ENCODE measurements around the gene GUCY2F. TPM values are rescaled to one million over a fixed set of nuclear protein-coding genes. Genes with fewer than 3 reads are reported as not detected.

GUCY2F gene
- total RNA-seq, 1 experiment from 2014 or later = not detected

- Histone ChIP-seq H3K9me3 (no peaks in the 10 kb centered on the region), H3K36me3 (ENCODE audit: control insufficient read depth, insufficient read depth, low read length) (no peaks in the 10 kb centered on the region), H3K4me1 (no peaks in the 10 kb centered on the region), H3K4me3 (ENCODE audit: low read depth, low read length) (no peak overlapping the region), H3K27me3 (replicated peaks; ENCODE audit: control insufficient read depth, insufficient read depth, low read length) (no peaks in the 10 kb centered on the region)
- H3K4me1 Mint-ChIP-seq (ENCODE audit: low read depth, unreplicated experiment) = no peaks in the 10 kb centered on the region
- ChIA-PET CTCF (interaction anchor here (0.6 to 1.5 kb wide), 5 partner anchors 52 to 402 kb away, joined by 3 to 18 read pairs (median 6); partner anchors contain the start of gene NXT2), POLR2A (interaction anchor here (0.8 kb wide), 1 partner anchor 52 kb away, joined by 4 read pairs; the partner anchor contains the start of gene NXT2)
- no TSS peak for BruUV-seq (replicated peaks)
- H3K9me3 Mint-ChIP-seq (ENCODE audit: unreplicated experiment) = no peaks in the 10 kb centered on the region
- H3K36me3 Mint-ChIP-seq (ENCODE audit: insufficient read depth, unreplicated experiment) = no peaks in the 10 kb centered on the region
- no peak overlapping the region for H3K27ac Mint-ChIP-seq (ENCODE audit: unreplicated experiment)
- no peak overlapping the region for H3K4me3 Mint-ChIP-seq (ENCODE audit: unreplicated experiment)
- H3K27me3 Mint-ChIP-seq (ENCODE audit: insufficient read depth, unreplicated experiment) = peaks cover 8% of the 10 kb centered on the region
- DNase-seq = no peak
- intact Hi-C loops (cut with micrococcal nuclease; ENCODE audit: unreplicated experiment) = loop anchor here (1.0 to 2.0 kb wide), 3 partner anchors 52 to 406 kb away; partner anchors contain the start of gene NXT2
- TF ChIP-seq, protein P1, sequence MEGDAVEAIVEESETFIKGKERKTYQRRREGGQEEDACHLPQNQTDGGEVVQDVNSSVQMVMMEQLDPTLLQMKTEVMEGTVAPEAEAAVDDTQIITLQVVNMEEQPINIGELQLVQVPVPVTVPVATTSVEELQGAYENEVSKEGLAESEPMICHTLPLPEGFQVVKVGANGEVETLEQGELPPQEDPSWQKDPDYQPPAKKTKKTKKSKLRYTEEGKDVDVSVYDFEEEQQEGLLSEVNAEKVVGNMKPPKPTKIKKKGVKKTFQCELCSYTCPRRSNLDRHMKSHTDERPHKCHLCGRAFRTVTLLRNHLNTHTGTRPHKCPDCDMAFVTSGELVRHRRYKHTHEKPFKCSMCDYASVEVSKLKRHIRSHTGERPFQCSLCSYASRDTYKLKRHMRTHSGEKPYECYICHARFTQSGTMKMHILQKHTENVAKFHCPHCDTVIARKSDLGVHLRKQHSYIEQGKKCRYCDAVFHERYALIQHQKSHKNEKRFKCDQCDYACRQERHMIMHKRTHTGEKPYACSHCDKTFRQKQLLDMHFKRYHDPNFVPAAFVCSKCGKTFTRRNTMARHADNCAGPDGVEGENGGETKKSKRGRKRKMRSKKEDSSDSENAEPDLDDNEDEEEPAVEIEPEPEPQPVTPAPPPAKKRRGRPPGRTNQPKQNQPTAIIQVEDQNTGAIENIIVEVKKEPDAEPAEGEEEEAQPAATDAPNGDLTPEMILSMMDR (IDR thresholded peaks at IDR 0.05; ENCODE audit: insufficient read depth in 1 of 2, low read depth in 1 of 2, low read length in 1 of 2, severe bottlenecking in 1 of 2, unreplicated experiment in 1 of 2) = no peak
Observed at GRCh38 chrX:109484886-109485285, 3.0 kb upstream of the GUCY2F start.

- Histone ChIP-seq H3K36me3 (ENCODE audit: control insufficient read depth, insufficient read depth, low read length) (no peaks in the 10 kb centered on the region), H3K9me3 (no peaks in the 10 kb centered on the region), H3K4me1 (no peaks in the 10 kb centered on the region), H3K27me3 (replicated peaks; ENCODE audit: control insufficient read depth, insufficient read depth, low read length) (no peaks in the 10 kb centered on the region), H3K4me3 (ENCODE audit: low read depth, low read length) (no peak overlapping the region)
- CTCF ChIA-PET = no interaction called here
- H3K4me1 Mint-ChIP-seq (ENCODE audit: low read depth, unreplicated experiment) = no peaks in the 10 kb centered on the region
- peak; percentile 39 to 40 for DNase-seq
- no peaks in the 10 kb centered on the region for H3K36me3 Mint-ChIP-seq (ENCODE audit: insufficient read depth, unreplicated experiment)
- H3K9me3 Mint-ChIP-seq (ENCODE audit: unreplicated experiment) = no peaks in the 10 kb centered on the region
- no peak overlapping the region for H3K4me3 Mint-ChIP-seq (ENCODE audit: unreplicated experiment)
- no TSS peak for BruUV-seq (replicated peaks)
- H3K27ac Mint-ChIP-seq (ENCODE audit: unreplicated experiment) = no peak overlapping the region
- H3K27me3 Mint-ChIP-seq (ENCODE audit: insufficient read depth, unreplicated experiment) = no peaks in the 10 kb centered on the region
- TF ChIP-seq, protein P1 (IDR thresholded peaks at IDR 0.05; ENCODE audit: insufficient read depth in 1 of 2, low read depth in 1 of 2, low read length in 1 of 2, severe bottlenecking in 1 of 2, unreplicated experiment in 1 of 2) = peak; percentile 19 to 59
- POLR2A ChIA-PET = no interaction called here
- intact Hi-C loops (cut with micrococcal nuclease; ENCODE audit: unreplicated experiment) = no loop called here
Observed at GRCh38 chrX:109475174-109475891, 6.6 kb downstream of the GUCY2F start.

GRCh38 chrX:109472939-109473735 is 8.7 kb downstream of the GUCY2F start:
- peak in 1 of 2 experiments; percentile 15 for DNase-seq
- H3K36me3 Mint-ChIP-seq (ENCODE audit: insufficient read depth, unreplicated experiment) = no peaks in the 10 kb centered on the region

More at GRCh38 chrX:109472939-109473735, 8.7 kb downstream of the GUCY2F start:
- H3K4me3 ChIP-seq (ENCODE audit: low read depth, low read length) = no peak overlapping the region
- Mint-ChIP-seq H3K27ac (ENCODE audit: unreplicated experiment) (no peak overlapping the region), H3K4me3 (ENCODE audit: unreplicated experiment) (no peak overlapping the region), H3K9me3 (ENCODE audit: unreplicated experiment) (no peaks in the 10 kb centered on the region), H3K4me1 (ENCODE audit: low read depth, unreplicated experiment) (no peaks in the 10 kb centered on the region), H3K27me3 (ENCODE audit: insufficient read depth, unreplicated experiment) (no peaks in the 10 kb centered on the region)
- CTCF ChIA-PET = interaction anchor here (1.0 to 1.1 kb wide), 2 partner anchors 161 to 418 kb away, joined by 3 to 4 read pairs; no protein-coding TSS in a partner anchor
- no peaks in the 10 kb centered on the region for H3K36me3 ChIP-seq (ENCODE audit: control insufficient read depth, insufficient read depth, low read length)
- BruUV-seq (replicated peaks) = no TSS peak
- POLR2A ChIA-PET = no interaction called here
- H3K27me3 ChIP-seq (replicated peaks; ENCODE audit: control insufficient read depth, insufficient read depth, low read length) = no peaks in the 10 kb centered on the region
- TF ChIP-seq, protein P1 (IDR thresholded peaks at IDR 0.05; ENCODE audit: insufficient read depth in 1 of 2, low read depth in 1 of 2, low read length in 1 of 2, severe bottlenecking in 1 of 2, unreplicated experiment in 1 of 2) = no peak
- intact Hi-C loops (cut with micrococcal nuclease; ENCODE audit: unreplicated experiment) = no loop called here
- no peaks in the 10 kb centered on the region for H3K4me1 ChIP-seq
- no peaks in the 10 kb centered on the region for H3K9me3 ChIP-seq
